Stimulated activated naive CD8-positive, alpha-beta T cell treated with anti-CD3 and anti-CD28 coated beads, Interleukin-15, Interleukin-2, amounts not matched to agents 100 ng/mL and 50 ng/mL, for 24 hours (primary cell): ENCODE results near the gene HS3ST1.

ENCODE experiments used
- H3K27ac Mint-ChIP-seq: one replicate; pipeline ENCODE4 v1.8.0; 2021; ENCODE audit warnings: mild to moderate bottlenecking, mixed read lengths
- H3K27me3 Mint-ChIP-seq: one replicate; pipeline ENCODE4 v1.8.0; 2021; ENCODE audit warnings: mixed read lengths
- H3K36me3 Mint-ChIP-seq: one replicate; pipeline ENCODE4 v1.8.0; 2021; ENCODE audit warnings: low read depth, mixed read lengths
- H3K4me1 Mint-ChIP-seq: one replicate; pipeline ENCODE4 v1.8.0; 2021; ENCODE audit warnings: low read depth, mixed read lengths
- H3K4me3 Mint-ChIP-seq: one replicate; pipeline ENCODE4 v1.8.0; 2021; ENCODE audit warnings: mild to moderate bottlenecking, mixed read lengths
- H3K9me3 Mint-ChIP-seq: one replicate; pipeline ENCODE4 v1.8.0; 2021; ENCODE audit warnings: mixed read lengths

The HS3ST1 gene

DNA sequence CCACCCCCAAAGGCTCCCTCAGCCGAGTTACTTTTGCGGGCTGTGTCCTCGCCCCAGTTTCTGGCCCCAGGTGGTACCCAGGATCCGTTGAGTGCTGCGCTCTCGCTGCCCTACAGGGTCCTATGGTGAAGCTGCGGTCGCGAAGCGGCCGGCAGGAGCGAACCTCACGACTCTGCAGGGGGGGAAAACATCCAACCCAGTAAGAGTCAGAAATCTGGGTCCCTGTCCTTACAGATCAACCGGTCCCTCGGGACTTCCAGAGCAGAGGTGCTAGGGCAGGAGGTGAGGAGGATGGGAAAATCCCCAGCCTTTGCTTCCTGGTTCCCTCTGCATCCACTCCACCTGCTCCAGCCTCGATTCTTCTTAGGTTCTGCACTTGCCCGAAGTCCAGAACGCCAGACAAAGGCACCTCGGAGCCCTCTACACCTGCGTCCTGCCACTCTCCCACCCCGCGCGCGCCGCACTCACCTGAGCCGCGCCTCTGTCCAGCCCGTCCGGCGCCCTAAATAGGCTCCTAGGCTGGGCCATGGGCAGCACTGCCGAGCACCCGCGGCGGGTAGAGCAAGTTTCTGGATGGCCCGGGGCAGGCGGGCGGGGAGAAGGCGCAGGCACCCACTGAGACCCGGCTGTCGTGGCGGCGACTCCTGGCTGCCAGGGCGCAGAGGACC, at the start of gene HS3ST1:
HS3ST1 (minus strand) TSS at position 664 of the 668 bp plus-strand sequence. CDS start 28,889 bp downstream, outside the sequence.
- no peak within 1 kb of the TSS for H3K27ac Mint-ChIP-seq
- no peaks in the 10 kb centered on the region for H3K36me3 Mint-ChIP-seq
- peak within 1 kb of the TSS; percentile 74 for H3K4me3 Mint-ChIP-seq
- H3K4me1 Mint-ChIP-seq: peaks cover 28% of the 10 kb centered on the region
- H3K9me3 Mint-ChIP-seq: no peaks in the 10 kb centered on the region
- H3K27me3 Mint-ChIP-seq: peaks cover 45% of the 10 kb centered on the region

DNA sequence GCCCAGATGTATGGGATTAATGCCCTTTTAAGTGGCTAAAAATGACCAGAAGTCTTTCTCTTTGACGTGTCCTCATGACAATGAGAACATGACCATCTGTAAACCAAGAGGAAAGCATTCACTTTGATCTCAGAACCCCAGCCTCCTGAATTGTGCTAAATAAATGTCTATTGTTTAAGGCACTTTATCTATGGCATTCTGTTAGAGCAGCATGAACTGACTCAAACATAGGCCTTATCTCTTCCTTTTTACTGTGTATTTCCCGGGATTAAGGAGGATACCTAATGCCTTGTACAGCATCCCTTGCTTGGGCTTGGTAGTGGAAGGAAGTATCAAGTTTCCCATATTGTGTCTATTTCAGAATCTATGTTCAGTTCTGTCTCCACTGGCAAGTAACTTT, 47.2 kb upstream of the HS3ST1 start:
- H3K27ac Mint-ChIP-seq: no peak overlapping the region
- H3K27me3 Mint-ChIP-seq: no peaks in the 10 kb centered on the region
- peaks cover 24% of the 10 kb centered on the region for H3K4me1 Mint-ChIP-seq
- H3K36me3 Mint-ChIP-seq: peaks cover 3% of the 10 kb centered on the region
- H3K9me3 Mint-ChIP-seq: peaks cover 8% of the 10 kb centered on the region
- no peak overlapping the region for H3K4me3 Mint-ChIP-seq

DNA sequence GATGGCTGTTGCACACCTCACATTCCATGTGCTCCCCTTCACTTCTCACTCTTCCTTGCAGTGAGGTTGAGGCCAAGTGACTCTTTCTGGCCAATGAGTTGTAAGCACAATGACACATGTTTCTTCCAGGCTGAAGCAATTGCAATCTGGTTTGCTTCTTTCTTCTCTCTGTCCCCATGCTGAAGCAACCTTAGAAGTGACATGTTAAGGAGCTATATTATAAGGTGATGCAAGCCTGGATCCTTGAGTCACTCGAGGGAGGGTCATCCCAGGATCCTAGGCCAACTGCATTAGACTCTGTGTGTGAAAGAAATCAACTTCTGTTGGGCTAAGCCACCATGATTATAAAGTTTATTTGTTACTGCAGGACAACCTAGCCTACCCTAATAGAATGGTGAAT, 45.5 kb upstream of the HS3ST1 start:
- Mint-ChIP-seq H3K4me3 (no peak overlapping the region), H3K9me3 (peaks cover 8% of the 10 kb centered on the region), H3K4me1 (peaks cover 35% of the 10 kb centered on the region), H3K27me3 (no peaks in the 10 kb centered on the region), H3K36me3 (peaks cover 3% of the 10 kb centered on the region), H3K27ac (no peak overlapping the region)

DNA sequence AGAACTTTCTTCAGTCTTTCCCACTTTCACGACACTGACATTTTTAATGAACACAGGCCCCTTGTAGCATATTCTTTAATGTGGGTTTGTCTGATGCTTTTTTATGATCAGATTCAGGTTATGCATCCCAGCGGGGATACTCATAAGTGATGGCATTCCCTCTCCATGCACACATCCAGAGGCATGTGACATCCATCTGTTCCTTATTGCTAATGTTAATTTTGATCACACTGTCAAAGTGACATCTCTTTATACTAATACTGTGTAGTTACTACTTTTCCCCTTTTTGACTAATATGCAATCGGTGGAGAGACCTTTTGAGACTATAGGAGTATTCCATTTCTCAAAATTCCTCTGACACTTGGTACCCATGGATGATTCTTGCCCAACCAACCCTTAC, 43.8 kb upstream of the HS3ST1 start:
- H3K27ac Mint-ChIP-seq: peak overlapping the region; percentile 70
- peaks cover 41% of the 10 kb centered on the region for H3K4me1 Mint-ChIP-seq
- H3K4me3 Mint-ChIP-seq: peak overlapping the region; percentile 49
- H3K27me3 Mint-ChIP-seq: no peaks in the 10 kb centered on the region
- peaks cover 3% of the 10 kb centered on the region for H3K36me3 Mint-ChIP-seq
- H3K9me3 Mint-ChIP-seq: peaks cover 8% of the 10 kb centered on the region

DNA sequence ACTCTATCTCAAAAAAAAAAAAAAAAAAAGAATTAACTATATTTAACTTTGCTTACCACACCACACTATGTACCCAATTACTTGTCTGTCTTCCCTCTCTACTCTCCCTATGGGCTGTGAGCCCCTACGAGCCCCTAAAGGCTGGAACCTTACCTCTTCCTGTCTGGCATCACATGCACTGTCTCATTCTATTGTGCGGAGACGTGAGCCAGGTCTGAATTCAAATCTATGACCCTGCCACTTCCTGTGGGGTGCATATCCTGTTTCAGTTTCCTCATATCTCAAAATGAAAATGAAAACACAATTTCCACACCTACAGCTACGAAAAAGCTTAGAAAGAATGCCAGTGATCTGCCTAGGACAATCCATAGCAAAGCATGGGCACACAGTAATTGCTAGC, 42.9 kb upstream of the HS3ST1 start:
- Mint-ChIP-seq H3K36me3 (peaks cover 3% of the 10 kb centered on the region), H3K27ac (peak overlapping the region; percentile 89), H3K9me3 (peaks cover 8% of the 10 kb centered on the region), H3K4me3 (peak overlapping the region; percentile 72), H3K27me3 (no peaks in the 10 kb centered on the region), H3K4me1 (peaks cover 44% of the 10 kb centered on the region)

DNA sequence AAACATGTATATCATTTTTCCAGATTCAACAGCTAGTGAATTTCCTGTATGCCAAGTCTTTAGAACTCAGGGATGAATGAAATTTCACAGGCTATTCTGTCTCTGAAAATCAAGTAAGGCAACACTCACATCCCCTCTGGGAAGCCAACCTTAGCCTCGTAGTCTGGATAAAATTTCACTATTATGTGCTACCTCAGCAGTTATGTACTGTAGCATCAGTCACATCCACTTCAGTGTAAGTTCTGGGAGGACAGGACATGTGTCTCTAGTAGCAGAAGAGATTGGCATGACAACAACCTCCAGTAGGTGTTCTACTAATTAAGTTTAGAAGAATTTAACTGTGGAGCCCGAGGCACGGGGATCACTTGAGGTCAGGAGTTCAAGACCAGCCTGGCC, 42.4 kb upstream of the HS3ST1 start:
- peak overlapping the region; percentile 12 for H3K4me3 Mint-ChIP-seq
- peak overlapping the region; percentile 6 for H3K27ac Mint-ChIP-seq
- H3K27me3 Mint-ChIP-seq: no peaks in the 10 kb centered on the region
- peaks cover 44% of the 10 kb centered on the region for H3K4me1 Mint-ChIP-seq
- peaks cover 8% of the 10 kb centered on the region for H3K9me3 Mint-ChIP-seq
- peaks cover 3% of the 10 kb centered on the region for H3K36me3 Mint-ChIP-seq

DNA sequence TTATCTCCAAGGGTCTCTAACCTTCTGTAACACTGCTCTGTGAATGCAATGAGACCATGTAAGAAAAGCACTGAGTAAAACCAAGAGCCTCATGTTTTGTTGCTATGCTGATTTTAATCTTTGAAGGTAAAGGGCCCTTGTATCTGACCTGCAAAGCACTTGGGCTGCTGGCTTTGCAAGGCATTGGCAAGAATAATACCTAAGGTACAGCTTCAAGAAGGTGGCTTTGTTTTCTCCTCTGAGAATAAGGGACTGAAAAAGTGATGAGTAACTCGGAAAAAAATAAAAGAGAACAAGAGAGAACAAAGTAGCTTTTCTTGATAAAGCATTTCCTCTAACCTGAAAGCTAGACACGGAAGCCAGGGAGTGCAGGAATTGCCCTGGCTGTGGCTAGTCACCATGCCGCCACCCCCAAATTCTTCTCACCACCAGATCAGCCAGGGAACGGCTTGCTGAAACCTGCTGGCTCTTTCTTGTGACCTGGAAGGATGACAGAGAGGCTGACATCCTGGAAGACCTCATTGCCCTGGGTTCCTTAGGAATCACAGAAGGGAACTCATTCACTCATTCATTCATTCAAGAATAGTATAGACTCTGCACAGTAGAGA, 41.8 kb upstream of the HS3ST1 start:
- Mint-ChIP-seq H3K27me3 (no peaks in the 10 kb centered on the region), H3K36me3 (peaks cover 3% of the 10 kb centered on the region), H3K9me3 (peaks cover 8% of the 10 kb centered on the region), H3K27ac (no peak overlapping the region), H3K4me1 (peaks cover 44% of the 10 kb centered on the region), H3K4me3 (peak overlapping the region; percentile 12)

DNA sequence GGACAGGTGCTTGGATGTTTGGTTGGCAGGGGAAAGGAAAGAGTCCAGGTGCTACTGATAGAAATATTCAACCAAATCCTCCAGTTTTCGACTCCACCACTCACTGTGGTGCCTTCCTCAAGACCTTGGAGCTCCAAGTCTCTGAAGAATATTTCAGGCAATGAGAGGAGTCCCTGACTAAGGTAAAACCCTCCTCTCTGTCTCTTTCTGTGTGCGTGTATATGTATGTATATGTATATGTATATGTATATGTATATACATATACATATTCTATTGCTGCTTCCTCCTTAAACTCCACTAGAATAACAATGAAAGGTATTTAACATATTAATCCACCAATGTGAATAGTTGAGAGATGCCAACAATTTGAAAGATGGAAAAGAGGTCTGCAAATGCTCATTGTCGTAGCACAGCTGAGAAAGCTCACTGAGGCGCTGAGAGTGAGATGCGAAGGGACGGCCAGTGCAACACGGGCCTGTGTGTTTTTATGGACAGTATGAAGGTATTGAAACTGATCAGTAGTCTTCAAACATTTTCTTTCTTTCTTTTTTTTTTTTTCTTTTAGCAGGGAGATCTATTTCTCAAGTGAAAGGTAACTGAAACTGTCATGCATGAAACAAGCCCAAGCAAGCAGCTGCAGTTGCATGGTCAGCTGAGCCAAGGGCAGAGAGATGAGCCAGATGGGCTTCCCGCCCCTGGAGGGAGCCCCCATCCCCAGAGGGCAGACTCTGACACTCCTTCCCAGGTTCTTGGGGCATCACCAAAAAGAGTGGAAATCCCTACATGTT, 41.1 kb upstream of the HS3ST1 start:
- H3K27ac Mint-ChIP-seq: no peak overlapping the region
- peaks cover 3% of the 10 kb centered on the region for H3K36me3 Mint-ChIP-seq
- no peak overlapping the region for H3K4me3 Mint-ChIP-seq

DNA sequence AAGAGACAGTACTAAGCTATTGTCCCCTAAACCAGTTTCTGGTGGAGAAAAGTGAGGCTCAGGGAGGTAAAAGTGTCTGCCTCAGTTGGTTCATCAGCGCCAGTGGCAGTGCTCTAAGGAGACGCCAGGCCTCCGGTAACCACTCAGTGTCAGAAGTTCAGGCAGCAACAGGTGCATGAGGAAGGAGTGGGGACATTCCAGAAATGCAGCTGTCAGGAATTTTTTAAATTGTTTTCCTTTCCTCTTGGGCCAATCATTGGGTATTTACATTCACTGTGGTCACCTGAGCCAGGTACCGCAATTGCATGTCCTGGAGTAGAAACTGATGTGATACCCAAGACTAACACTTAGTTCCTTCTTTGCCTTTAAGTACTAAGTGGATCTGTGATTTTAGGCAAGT, 40.2 kb upstream of the HS3ST1 start:
- Mint-ChIP-seq H3K4me1 (peaks cover 44% of the 10 kb centered on the region), H3K4me3 (no peak overlapping the region), H3K27me3 (no peaks in the 10 kb centered on the region), H3K27ac (no peak overlapping the region), H3K36me3 (peaks cover 3% of the 10 kb centered on the region), H3K9me3 (peaks cover 8% of the 10 kb centered on the region)

More for the DNA sequence above, 41.1 kb upstream of the HS3ST1 start:
- no peaks in the 10 kb centered on the region for H3K27me3 Mint-ChIP-seq
- peaks cover 44% of the 10 kb centered on the region for H3K4me1 Mint-ChIP-seq
- H3K9me3 Mint-ChIP-seq: peaks cover 8% of the 10 kb centered on the region

DNA sequence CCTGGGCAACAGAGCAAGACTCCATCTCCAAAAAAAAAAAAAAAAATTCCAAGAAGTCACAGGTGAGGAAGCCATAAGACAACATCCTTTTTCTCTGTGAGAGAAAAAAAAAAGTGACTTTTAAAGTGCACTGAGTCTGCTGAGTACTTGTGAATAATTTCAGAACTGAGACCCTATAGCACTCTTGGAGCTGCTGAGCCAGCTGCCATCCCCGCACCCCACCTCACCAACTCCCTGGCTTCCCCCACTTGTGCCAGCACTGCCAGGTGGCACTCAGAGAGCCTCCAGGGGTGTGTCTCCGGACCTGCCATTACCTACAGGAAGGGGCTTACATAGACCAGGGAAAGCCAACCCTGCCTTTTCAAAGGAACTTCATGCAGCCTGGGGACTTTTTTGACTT, 39.2 kb upstream of the HS3ST1 start:
- Mint-ChIP-seq H3K27me3 (no peaks in the 10 kb centered on the region), H3K9me3 (peaks cover 8% of the 10 kb centered on the region), H3K4me1 (peaks cover 40% of the 10 kb centered on the region), H3K27ac (no peak overlapping the region), H3K36me3 (peaks cover 3% of the 10 kb centered on the region), H3K4me3 (no peak overlapping the region)

DNA sequence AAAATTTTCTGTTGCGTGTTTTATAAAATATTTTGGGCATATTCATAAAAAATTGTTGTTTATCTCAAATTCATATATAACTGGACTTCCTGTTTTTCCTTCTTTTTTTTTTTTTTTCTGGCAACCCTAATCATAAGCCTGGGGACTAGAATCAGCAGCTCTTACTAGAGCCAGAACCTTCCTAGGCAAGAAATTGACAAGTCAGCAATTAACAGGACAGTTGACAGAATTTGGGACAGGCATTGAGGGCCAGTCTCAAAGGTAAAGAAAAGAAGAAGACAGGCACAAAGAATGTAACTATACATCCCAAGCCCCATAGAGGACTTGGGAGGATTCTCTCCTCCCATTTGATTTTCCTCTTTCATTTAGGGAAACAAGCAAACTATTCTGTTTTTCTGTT, 35.0 kb upstream of the HS3ST1 start:
- Mint-ChIP-seq H3K36me3 (peaks cover 4% of the 10 kb centered on the region), H3K27ac (no peak overlapping the region), H3K27me3 (peaks cover 4% of the 10 kb centered on the region), H3K4me1 (peaks cover 5% of the 10 kb centered on the region), H3K4me3 (no peak overlapping the region), H3K9me3 (peaks cover 4% of the 10 kb centered on the region)

DNA sequence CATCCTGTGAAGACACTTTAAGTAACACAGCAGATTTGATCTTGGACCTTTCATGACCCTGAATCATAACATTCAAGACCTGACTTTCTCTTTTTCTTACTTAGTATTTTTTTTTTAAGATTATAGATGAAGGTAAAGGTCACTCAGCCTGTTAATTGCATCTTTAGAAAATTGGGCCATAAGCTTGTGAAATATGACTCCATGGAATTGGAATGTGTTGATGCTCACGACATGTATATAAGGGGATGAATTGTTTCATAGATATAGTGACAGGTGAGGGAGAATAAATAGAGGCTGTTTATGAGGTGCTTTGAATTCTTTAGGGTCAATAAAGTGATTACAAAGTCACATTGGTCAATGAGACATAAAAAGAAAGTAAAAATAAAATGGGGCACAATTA, 27.7 kb upstream of the HS3ST1 start:
- Mint-ChIP-seq H3K27ac (no peak overlapping the region), H3K27me3 (no peaks in the 10 kb centered on the region), H3K4me3 (no peak overlapping the region), H3K9me3 (peaks cover 6% of the 10 kb centered on the region), H3K36me3 (peaks cover 4% of the 10 kb centered on the region), H3K4me1 (no peaks in the 10 kb centered on the region)

DNA sequence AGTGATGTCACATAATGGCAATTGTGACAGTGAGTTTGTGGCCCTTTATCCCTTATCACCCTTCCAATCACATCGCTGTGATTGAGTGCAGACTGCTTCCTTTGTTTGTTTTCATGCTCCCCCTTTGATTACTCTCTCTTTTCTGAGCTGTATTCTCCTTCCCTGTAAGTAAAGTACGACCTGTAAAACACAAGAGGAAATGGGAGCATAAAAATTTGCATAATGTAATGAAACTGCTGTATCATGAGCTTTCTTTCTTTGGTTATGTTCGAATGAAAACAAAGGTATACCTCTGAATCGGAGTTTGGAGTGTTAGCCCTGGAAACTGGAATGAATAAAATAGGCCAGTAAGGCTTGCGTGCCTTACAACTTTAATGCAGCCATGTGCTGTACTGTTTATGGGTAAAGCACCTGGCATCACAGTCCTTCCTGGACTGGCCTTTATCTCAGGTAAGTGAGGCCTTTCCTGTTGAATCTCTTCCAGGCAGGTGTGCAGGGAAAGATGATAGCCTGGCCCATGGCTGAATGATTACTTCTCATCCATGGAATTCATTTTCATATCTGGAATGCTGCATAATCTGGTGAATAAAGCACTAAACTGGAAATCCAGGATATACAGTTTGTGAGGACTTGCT, 26.6 kb upstream of the HS3ST1 start:
- Mint-ChIP-seq H3K36me3 (no peaks in the 10 kb centered on the region), H3K27ac (no peak overlapping the region)

DNA sequence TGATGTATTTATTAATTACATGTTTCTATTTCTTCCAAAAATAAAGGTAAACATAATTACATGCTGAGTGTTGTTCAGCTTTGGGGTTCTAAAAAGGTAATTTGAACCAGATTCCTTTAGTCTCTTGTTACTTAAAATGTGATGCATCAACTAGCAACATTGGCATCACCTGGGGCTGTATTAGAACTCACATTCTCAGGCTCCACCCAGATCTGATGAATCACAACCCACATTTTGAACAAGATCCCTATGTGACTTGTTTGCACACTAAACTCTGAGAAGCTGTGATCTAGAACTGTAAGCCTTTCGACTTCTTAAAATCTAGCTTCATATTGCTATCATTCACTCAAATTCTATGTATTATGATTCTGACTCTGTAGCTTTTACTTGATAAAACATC, 23.0 kb upstream of the HS3ST1 start:
- Mint-ChIP-seq H3K27me3 (peaks cover 5% of the 10 kb centered on the region), H3K9me3 (peaks cover 3% of the 10 kb centered on the region), H3K4me3 (no peak overlapping the region), H3K36me3 (no peaks in the 10 kb centered on the region), H3K27ac (no peak overlapping the region), H3K4me1 (no peaks in the 10 kb centered on the region)

More for the DNA sequence above, 26.6 kb upstream of the HS3ST1 start:
- peaks cover 5% of the 10 kb centered on the region for H3K27me3 Mint-ChIP-seq
- H3K4me3 Mint-ChIP-seq: no peak overlapping the region
- H3K4me1 Mint-ChIP-seq: no peaks in the 10 kb centered on the region
- peaks cover 6% of the 10 kb centered on the region for H3K9me3 Mint-ChIP-seq
